ENCODE measurements around the gene CTNND2.

The CTNND2 gene

DNA sequence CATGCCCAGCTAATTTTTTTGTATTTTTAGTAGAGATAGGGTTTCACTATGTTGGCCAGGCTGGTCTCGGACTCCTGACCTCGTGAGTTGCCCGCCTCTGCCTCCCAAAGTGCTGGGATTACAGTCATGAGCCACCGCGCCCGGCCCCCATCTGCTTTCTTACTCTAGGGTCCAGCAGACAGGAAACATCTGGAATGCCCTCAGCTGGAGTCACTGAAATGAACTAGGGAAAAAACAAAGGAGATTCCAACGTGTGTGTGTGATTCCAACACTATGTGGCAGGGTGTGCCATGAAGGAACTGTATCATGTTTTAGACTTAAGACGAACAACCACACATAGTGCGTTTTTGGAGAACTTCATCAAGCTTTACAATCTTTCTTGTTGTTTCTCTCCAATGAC, 603.1 kb downstream of the CTNND2 start:
- ATAC-seq, result no peak

DNA sequence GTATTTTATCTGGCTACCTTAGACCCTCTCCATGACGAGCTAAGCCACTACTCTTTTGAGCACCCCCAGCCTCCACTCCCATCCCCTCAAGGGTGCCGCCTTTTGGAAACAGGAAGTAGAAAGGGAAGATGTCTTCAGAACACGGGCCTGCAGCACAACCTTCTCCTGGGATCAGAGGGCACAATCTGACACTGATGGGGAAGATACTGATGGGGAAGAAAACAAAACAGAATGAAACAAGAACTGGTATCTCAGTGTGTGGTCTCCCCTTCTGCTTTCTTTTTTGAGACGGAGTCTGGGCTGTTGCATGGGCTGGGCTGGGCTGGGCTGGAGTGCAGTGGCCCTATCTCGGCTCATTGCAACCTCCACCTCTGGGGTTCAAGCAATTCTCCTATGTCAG, 603.5 kb downstream of the CTNND2 start:
- ATAC-seq, result no peak

DNA sequence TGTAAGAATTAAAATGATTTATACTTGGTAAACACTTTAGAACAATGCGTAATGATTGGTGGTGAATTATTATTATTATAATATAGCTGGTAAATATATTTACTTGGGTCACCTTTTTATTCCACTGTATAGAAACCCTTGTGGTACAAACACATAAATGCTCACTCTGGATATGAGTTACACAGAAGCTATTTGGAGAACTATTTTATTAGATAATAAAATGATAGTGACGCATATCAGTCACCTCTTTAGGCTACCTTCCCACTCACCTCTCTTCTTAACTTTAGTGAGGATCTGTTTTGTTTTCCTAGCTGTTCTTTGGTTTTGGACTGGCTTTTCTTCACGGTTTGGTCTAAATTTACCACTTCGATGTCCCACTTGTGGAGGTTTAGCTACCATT, 605.4 kb downstream of the CTNND2 start:
- ATAC-seq, result no peak

DNA sequence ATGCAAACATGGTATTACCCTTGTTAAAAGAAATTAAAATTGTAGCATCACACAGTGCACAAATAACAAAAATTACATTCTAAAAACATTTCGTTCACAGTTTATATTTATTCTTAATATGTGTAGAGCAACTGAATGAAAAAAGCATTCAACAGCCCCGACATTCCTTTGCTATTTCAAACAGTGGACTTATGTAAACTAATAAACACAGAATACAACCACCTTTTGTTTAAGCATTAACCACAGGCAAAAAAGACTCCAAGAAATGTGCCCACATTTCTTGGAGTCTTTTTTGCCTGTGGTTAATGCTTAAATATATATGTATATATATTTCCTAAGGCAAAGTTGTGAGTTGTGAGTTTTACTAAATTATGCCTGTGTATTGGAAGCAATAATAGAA, 610.7 kb downstream of the CTNND2 start:
- no peak for ATAC-seq

DNA sequence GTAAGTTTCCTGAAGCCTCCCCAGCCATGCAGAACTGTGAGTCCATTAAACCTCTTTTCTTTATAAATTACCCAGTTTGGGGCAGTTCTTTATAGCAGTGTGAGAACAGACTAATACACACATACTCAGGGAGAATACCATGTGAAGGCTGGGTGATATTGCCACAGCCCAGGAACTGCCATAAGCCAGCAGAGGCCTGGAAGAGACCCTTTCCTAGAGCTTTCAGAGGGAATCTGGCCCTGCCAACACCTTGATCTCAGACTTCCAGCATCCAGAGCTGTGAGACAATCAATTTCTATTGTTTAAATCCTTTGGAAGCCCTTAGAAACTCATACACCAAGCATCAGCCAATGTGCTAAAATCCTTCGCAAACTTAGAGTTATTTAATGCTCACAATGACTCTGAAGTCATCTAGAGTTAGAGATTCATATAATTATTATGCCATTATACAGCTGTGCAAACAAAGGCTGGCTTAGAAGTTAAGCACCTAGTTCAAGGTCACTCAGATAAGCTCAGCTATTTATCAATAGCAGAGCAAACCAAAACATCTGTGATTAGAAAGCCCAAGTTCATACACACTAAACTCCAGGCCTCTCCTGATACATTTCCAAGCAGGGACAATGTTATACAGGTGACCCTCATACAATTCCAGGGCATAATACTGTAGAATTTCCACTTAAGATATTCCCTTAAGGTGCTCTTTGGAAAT, 611.4 kb downstream of the CTNND2 start:
- no peak for ATAC-seq

DNA sequence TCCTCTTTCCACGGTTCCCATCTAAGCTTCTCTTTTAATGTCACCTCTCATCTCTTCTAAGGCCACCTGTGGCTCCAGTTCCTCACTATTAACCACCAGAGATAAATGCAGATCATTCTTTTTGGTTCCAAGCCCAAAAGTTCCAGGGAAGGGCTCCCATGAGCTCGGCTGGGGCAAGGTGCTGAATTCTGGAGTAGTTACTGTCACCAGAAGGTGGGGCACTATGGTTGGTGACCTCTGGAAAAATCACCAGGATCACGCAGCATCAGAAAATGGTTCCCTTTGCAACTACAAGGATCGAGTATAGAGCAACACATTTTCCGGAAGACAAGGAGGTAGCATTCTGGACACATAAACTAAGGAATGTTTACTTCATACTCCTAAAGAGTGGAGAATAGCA, 614.5 kb downstream of the CTNND2 start:
- no peak for ATAC-seq

DNA sequence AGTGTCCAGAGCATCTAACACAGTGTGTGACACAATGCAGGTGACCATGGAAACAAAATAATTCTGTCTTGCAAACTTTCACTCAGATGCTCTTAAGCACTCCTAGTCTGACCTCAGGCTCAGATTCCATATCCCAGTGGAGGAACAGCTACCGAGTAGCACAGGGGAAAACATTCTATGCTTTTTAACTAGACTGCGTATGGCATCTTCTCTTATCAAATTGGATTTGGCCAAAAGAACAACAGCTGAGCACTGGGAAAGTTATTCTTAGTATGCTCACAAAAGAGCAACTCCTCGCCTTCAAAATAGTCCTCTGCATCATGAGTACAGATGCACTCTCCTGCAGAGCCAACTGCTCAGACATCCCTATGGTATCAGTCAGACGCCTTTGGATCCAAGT, 615.0 kb downstream of the CTNND2 start:
- no peak for ATAC-seq

DNA sequence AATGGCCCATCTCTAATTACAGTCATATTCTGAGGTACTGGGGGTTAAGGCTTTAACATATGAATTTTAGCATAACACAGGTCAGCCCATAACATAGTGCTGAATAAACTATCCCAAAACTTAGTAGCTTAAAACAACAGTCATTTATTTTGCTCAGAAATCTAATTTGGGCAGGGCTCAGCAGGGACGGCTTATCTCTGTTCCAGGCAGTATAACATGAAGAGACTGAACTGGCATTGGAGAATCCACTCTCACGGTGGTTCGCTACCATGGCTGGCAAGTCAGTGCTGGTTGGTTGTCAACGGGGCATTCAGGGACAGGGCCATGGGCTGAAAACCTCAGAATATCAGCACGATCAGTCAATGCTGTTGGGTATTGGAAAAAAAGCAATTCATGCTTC, 622.4 kb downstream of the CTNND2 start:
- no peak for ATAC-seq

DNA sequence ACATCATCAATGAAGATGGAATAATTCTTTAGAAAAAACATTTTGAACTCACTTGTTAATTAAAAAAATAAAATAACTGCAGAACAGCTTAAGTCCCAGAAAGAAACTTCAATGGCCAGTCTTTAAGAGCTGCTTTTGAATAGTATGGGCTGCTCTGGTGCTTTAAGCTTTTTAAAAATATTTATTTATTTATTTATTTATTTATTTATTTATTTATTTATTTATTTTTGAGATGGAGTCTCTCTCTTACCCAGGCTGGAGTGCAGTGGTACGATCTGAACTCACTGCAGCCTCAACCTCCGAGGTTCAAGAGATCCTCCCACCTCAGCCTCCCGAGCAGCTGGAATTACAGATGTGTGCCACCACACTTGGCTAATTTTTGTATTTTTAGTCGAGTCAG, 626.9 kb downstream of the CTNND2 start:
- no peak for ATAC-seq

DNA sequence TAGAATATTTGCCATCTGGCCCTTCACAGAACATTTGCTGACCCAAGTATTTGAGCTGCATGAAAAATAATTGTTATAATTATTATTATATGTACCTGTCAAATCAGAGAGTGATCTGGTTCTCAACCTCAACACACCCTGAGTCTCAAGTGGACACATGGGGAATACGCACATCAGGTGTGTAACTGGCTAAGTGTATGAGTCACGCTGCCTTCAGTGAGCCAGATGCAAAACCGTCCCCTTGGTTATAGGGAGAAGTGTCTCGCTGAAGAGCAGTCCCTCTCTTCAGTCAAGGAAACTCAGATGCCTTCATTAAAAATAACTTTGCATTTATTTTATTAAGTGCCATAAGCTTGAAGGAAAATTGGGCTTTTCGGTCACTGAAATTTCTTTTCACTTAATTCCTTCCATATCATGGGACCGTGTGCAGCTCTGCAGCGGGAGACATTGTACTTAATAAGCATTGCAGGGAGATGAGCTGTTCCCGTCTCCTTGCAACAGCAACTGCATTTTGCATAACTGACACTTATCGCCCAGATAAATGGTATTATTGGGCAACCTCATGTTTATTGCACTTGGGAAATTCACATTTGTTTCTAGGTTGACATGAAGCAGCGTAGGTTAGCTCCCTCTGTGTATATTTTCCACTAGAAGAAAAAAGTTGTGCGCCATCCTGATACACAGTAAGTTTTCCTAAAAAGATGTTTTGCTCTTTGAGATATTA, 630.9 kb downstream of the CTNND2 start:
- ATAC-seq, result no peak

DNA sequence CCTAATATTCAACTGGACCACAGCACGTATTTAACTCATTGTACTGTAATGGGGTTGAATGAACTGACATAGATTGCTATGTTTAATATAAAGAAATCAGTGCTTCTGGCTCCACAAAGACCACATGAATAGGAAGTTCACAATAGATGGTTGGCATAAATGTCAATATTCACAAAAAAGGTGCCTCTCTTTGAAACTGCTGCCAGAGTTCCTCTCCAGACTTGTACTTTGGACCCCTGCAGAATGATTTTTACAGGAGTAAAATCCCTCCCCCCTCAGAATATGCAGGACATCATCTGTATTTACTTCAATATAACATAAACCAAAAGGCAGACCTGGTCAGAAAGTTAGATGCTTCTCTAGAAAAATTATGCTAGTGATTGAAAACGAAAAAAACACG, 634.7 kb downstream of the CTNND2 start:
- no peak for ATAC-seq

DNA sequence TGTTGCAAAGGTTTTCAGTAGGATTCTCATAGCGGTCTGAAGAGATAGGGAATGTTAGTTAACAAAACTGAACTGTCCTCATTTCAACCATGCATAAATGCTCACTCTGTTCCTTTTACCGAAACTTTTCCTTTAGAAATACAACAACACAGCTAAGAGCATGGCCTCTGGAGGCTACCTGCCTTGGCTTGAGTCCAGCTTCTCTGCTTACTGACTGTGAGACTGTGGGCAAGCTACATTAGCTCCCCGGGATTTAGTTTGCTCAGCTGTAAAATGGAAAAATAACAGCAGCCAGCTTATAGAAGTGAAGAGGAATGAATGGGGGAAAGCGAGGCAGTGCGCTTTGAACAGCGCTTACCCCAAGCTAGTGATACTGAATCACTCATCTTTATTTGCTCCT, 635.4 kb downstream of the CTNND2 start:
- ATAC-seq, result no peak

DNA sequence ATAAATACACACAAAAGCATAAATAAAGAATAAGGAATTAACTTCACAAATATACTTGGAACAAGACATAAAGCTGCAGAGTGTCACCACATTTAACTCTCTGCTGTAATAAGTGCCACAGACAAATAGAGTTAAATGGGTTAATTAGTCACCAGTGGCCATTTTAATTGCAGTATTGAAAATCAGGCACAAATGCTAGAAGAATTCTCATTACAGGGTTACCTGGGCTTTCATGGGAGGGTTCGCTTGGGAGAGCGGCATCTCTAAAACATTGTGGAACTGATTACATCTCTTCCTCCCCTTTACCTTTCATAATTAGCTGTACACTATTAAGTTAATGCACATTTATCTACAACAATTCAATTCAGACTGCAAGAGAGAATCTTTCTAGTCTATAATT, 637.9 kb downstream of the CTNND2 start:
- ATAC-seq, result no peak

DNA sequence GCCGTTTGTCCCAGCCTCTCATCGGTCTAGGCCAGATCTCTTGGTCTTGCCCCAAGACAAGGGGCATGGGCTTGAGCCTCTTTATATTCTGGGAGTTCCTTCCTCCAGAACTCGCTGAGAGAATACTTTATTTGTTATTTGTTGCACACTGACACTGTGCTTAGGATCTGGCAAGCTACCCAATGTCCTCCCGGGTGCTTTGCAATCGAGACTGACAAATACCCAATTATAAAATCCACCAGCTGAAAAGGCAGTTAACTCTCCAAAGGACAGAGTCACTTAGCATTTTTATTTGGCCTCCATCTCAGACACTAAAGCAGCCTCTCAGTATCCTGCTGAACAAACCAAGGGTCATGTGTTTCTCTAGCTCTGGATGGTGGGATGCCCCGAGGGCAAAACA, 643.0 kb downstream of the CTNND2 start:
- ATAC-seq, result no peak

DNA sequence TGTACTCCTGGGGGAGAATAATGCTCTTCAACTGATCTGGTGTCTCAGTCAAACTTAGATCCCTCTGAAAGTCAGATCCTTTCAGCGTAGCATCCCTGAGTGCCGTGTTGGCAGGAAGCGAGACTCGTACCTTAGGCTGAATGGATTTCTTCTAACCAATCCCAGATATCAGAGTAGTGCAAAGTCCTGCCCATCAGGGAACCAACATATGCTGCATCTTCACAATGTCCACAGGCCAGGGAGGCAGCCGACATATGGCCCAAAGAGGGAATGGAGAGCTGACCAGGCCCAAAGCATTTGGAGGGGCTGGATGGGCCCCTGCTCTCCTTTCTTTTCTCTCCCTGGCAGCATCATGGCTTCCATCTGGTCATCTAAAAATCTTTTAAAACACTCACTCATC, 646.2 kb downstream of the CTNND2 start:
- ATAC-seq, result no peak

DNA sequence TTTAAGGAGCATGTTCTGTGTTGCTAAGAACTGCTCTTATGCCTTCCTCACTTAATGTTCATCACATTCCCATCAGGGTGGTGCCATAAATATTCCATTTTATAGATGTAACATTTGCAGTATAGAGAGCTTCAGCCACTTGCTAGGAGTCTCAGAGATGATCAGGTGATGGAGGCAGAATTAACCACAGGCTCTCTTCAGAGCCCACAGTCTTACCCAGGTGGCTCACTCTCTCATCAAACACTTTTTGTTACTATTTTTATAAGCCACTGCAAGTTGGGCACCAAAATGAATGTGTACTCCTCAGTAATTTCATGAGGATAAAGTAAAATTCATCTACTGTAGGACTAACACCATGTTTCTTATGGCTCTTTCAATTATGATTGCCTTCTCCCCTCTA, 651.7 kb downstream of the CTNND2 start:
- no peak for ATAC-seq

DNA sequence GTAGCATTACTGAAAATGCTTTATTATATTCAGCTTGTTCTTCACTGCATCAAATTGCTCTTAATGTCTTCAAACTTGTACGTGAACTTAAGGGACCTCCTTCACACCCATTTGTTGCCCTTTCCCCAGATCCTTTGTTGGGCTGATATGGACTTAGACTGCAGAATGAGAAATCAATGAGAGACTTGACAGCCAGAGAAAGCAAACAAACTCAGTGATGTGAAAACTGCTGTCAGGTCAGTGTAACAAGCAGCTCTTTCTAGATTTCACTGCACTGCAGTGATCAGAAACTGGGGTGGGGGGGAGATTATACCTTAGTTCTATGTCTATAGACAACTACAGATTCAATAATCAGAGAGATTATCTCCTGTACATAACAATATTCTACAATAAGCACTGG, 652.2 kb downstream of the CTNND2 start:
- ATAC-seq, result no peak

DNA sequence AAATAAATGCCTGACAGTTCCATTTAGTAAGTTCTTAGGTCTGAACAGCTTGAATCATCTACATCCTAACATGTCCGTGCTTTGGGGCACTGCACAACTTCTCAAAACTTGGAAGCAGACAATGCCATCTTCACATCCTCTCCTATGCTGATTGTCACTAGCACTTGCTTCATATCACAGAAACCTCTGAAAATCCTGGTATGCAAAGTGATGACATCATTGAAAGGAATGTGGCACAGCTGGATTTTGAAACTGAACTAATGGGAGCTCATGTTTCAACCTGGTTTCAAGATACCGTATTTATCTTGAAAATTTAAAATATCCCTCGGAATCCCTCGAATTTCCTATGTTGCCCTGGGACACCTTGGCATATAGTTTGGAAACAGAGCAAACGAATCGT, 653.0 kb downstream of the CTNND2 start:
- no peak for ATAC-seq

DNA sequence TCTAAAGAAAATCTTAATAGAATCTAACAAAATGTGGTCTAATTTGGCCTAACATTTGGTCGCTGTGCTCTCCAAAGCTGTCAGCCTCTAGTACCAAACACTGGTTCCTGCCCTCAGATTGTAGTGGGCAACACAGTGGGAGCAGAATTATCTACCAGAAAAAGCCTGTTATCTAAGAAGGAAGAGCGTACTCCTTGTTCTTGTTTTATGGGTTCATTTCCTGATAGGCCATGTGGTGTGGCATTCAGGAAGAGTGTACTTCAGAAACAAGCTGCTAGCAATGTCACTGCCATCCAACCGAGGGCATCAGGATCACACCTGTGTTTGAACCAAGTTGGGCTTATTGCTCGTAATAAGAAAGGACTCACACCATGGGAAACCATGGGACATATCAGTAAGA, 655.3 kb downstream of the CTNND2 start:
- no peak for ATAC-seq

DNA sequence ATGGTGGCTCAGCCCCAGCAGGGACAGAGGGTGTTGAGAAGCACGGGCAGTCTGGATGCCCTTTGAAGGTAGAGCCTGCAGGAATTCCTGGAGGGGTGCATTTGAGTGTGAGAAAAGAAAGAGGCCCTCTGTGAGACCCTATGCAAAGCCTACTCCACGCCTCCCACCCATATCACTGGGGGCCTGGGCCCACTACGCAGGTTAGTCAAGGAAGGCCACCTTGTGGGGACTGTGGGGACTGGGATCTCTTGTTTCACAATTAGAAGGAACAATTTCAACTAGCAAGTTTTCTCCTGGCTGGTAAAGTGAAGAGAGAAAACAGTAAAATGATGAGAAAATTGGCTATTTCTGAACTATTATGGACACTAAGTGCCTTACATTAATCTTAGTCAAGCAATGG, 657.0 kb downstream of the CTNND2 start:
- no peak for ATAC-seq

DNA sequence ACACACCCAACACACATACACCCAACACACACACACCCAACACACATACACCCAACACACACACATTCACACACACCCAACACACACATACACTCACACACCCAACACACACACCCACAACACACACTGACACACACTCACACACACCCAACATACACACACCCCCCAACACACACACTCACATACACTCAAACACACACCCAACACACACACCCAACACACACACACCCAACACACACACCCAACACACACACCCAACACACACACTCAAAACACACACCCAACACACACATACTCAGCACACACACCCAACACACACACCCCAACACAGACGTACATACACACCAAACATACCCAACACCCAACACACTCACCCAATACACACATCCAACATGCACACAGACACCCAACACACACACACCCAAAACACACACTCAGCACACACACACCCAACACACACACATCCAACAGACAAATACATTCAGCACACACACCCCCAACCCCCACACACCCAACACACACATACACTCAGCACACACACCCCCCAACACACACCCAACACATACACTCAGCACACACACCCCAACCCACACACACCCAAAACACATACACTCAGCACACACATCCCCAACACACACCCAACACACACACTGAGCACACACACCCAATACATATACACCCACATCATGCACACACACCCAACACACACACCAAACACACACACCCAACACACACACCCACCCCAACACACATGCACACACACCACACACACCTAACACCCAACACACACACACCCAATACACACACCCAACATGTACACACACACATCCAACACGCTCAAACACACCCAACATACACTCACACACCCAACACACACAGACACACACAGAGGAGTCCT, 663.7 kb downstream of the CTNND2 start:
- ATAC-seq, result no peak

DNA sequence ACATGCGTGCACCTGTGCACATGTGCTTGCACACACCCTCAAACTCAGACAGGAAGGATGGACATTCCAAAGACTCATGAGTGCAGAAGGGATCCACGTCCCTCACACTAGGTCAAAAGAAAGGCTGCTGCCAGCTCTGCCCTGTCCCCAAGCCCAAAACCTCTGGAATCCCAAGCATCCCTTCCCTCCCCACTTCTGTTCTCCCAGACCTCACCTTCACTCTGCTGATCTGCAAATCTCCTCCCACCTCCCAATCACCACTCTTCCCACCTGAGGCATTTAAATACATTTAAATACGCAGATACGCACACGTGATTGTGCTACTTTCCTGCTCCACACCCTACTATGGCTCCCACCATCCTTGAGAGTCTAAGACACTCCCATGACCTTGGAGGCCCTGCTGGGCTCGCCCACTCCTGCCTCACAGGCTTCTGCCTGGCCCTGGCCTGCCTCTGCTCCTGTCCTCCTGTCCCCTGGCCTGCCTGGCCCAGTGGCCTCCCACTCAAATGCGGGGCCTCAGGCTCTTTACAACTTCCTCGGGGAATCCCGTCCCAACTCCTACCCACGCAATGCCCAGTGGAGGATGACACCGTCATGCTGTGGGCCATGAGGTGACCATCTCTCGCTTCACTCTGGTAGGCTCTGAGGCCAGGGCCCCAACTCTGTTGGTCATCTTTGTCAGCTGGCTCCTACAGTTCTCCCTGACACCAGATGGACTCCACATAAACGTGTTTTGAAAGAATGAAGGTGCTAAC, 664.8 kb downstream of the CTNND2 start:
- no peak for ATAC-seq

DNA sequence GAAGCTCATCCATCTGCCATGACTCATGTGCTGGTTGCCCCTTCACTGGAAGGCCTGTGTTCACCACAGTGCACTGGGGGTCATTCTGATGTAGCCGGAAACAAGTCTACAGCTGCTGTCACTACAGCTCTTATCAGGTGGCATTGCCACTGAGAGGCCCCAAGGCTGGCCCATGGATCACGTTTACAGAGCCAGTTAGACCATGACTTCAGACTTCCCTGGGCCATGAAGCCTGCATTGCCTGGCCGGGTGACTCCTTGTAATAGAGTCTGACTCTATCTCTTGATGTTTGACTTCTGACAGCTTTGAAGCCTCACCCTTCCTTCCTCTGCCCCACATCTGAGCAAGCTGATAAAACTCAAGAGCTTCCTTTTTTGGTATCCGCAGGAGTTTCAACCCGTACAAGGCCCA, 669.7 kb downstream of the CTNND2 start:
- ATAC-seq, result no peak
